HG02884 (cell line): ENCODE data around the gene KRT79.

Source experiments
- ATAC-seq: cut with Tn5 transposase; IDR thresholded peaks from one replicate; pipeline ENCODE4 v1.9.1; 2021; ENCODE audit warnings: mild to moderate bottlenecking, moderate library complexity; ENCODE audit not compliant: unreplicated experiment

The KRT79 gene

DNA sequence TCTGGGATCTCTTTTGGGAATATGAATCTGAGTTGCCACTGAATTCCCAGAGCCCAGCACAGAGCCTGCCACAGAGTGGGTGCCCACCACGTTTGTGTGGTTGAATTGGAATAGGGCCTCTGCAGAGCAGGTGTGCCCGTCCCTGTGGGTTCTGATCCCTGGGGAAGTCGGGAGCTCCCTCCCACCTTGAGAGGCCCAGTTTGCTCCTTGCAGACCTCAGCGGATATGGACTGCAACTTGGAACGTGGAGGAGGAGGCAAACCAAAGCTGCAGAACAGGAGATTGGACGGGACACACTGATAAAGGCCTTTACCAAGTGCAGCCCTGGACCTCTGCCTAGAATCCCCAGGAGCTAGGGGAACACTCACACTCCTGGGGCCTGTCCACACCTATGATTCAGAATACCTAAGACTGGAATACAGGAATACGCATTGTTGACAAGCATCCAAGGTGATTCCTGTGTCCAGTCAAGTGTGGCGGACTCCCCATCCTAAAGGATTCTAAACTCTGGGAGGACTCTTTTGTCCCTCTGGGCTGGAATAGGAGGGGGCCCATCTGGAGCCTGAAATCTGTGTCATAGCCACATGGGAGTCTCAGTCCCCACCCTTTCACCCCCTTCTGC lies 59.4 kb downstream of the KRT79 start:
- no peak for ATAC-seq

GRCh38 chr12:52772772-52773171 lies 61.3 kb downstream of the KRT79 start:
- ATAC-seq: no peak

- no peak for ATAC-seq
Observed at GRCh38 chr12:52772188-52772587, 61.9 kb downstream of the KRT79 start.

GRCh38 chr12:52771505-52771904 lies 62.6 kb downstream of the KRT79 start:
- no peak for ATAC-seq
